ENCODE data around the gene TMEM269.

The TMEM269 gene

DNA sequence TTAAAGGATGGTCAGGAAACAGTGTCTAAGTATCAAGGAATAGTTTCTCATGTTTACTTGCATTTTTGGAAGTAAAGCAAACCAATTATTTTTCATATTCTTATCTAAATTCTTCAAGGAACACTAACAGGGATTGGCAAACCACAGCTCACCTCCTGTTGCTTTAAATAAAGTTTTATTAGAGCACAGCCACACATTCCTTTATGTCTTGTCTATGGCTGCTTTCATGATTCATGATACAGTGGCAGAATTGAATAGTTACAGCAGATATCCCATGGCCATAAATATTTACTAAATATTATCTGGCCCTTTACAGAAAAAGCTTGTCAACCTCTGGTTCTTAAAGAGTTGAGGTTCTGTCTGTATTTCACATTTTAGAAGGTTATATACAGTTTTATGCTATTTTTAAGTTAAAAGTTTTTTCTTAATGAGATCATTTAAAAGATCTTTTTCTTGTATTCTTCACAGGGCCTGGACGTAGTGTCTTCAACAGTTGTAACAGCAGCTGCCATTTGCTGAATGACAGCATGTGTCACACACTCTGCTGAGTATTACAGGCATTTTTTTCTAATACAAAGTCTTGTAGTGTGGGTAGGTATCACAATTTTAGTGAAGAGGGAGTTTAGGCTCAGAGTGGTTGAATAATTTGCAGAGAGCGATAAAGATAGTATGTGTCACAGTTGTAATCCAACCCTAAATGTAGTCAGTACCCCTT lies 64.2 kb downstream of the TMEM269 start:
- no peak for DNase-seq (ENCODE audit: low read depth)

DNA sequence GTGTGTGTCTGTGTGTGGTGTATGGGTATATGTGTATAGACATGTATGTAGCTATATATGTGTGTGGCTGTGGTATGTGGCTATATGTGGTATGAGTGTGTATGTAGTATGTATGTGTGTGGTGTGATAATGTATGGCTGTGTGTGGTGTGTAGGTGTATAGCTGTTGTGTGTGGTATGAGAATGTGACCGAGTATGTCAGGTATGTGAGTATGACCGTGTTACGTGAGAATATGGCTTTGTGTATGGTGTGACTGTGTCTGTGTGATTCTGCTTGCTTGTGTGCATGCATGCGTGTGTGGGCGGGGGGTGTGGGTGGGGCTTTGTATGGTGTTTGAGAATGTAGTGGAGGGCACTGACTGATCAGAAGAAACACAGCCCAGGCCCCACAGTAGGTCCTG lies 65.2 kb downstream of the TMEM269 start:
- DNase-seq (ENCODE audit: low read depth), result no peak

Measured in non-pigmented ciliary epithelial cell (primary cell).